GM21515 (cell line): ENCODE measurements around the gene STK31.
"Not testable (repeated sequence)": the region's sequence is repeated elsewhere in the genome, so short reads cannot be mapped to it uniquely, and the experiment has no call there.

Experiments
- ATAC-seq: cut with Tn5 transposase; IDR thresholded peaks from one replicate; pipeline ENCODE4 v1.9.1; 2021; ENCODE audit not compliant: unreplicated experiment

The STK31 gene

GRCh38 chr7:23710000-23710399 is at the start of gene STK31:
Gene STK31, plus strand, starts transcription at chr7:23710219. Its CDS starts 67 bp downstream, at chr7:23710286.
- no peak for ATAC-seq

GRCh38 chr7:23661385-23661784 is 48.6 kb upstream of the STK31 start:
- ATAC-seq = no peak

GRCh38 chr7:23662124-23662983 is 47.7 kb upstream of the STK31 start:
- ATAC-seq = no peak

GRCh38 chr7:23662984-23663313 is 47.1 kb upstream of the STK31 start:
- ATAC-seq = no peak

- ATAC-seq = no peak
Measured at GRCh38 chr7:23664122-23664521, 45.9 kb upstream of the STK31 start.

- ATAC-seq = no peak
Measured at GRCh38 chr7:23672033-23672432, 38.0 kb upstream of the STK31 start.

GRCh38 chr7:23679898-23680413 is 30.1 kb upstream of the STK31 start, which contains the start of gene FAM221A:
Gene FAM221A, plus strand, starts transcription at chr7:23680199. Its CDS starts 20 bp downstream, at chr7:23680219.
- ATAC-seq = peak; percentile 99

- ATAC-seq = peak; percentile 41
Measured at GRCh38 chr7:23680414-23681405, 29.3 kb upstream of the STK31 start.

- ATAC-seq = not testable (repeated sequence)
Measured at GRCh38 chr7:23684041-23684440, 26.0 kb upstream of the STK31 start.

GRCh38 chr7:23685731-23686130 is 24.3 kb upstream of the STK31 start:
- no peak for ATAC-seq

- no peak for ATAC-seq
Measured at GRCh38 chr7:23687011-23687410, 23.0 kb upstream of the STK31 start.

- ATAC-seq = no peak
Measured at GRCh38 chr7:23689165-23689564, 20.9 kb upstream of the STK31 start.

GRCh38 chr7:23691320-23691719 is 18.7 kb upstream of the STK31 start:
- no peak for ATAC-seq

- no peak for ATAC-seq
Measured at GRCh38 chr7:23693224-23693623, 16.8 kb upstream of the STK31 start.

- ATAC-seq = peak; percentile 77
Measured at GRCh38 chr7:23696916-23697441, 13.0 kb upstream of the STK31 start.

GRCh38 chr7:23698822-23699221 is 11.2 kb upstream of the STK31 start:
- no peak for ATAC-seq

- no peak for ATAC-seq
Measured at GRCh38 chr7:23700046-23700445, 10.0 kb upstream of the STK31 start.

GRCh38 chr7:23709081-23709750 is 803 bp upstream of the STK31 start:
- no peak for ATAC-seq

- no peak for ATAC-seq
Measured at GRCh38 chr7:23712368-23713284, 2.6 kb downstream of the STK31 start.
